Endothelial cell of umbilical vein (primary cell): ENCODE measurements around the gene UGT1A7. TPM values are rescaled to one million over a fixed set of nuclear protein-coding genes. Genes with fewer than 3 reads are reported as not detected.

Experiments
- BruUV-seq: library from RNA; stranded (reverse); fragments of 400-500 nt; replicated peaks from 2 replicates; lab custom pipeline; 2021; lab: Mats Ljungman, UMichigan
- CTCF ChIA-PET: fragments of 300-600, 350-600 bp; sonication (Branson Sonifier 250); formaldehyde crosslinking; loops from one replicate; lab custom pipeline; 2021; ENCODE audit warnings: antibody characterized with exemption, inconsistent platforms; lab: Charles Lee
- POLR2A ChIA-PET: fragments of 300-600, 350-600 bp; sonication (Branson Sonifier 250); formaldehyde crosslinking; loops from one replicate; lab custom pipeline; 2021; ENCODE audit warnings: antibody characterized with exemption, inconsistent platforms; lab: Charles Lee
- DNase-seq: peaks from one replicate; pipeline ENCODE4 v3.0.0-alpha.2; 2011; ENCODE audit warnings: low read depth, low spot score
- FAIRE-seq: peaks from 2 replicates; lab custom pipeline; 2011; peaks lifted over from hg19 to GRCh38; lab: Jason Lieb, UNC
- H2AFZ ChIP-seq: 2 replicates; pipeline ENCODE4 v1.6.0; 2012; ENCODE audit warnings: low read depth, low read length, control low read depth, inconsistent platforms
- H3K27ac ChIP-seq: 2 replicates; pipeline ENCODE4 v1.5.1; 2011; ENCODE audit warnings: low read depth, mild to moderate bottlenecking, control low read depth, low read length, moderate library complexity; ENCODE audit not compliant: insufficient read depth
- H3K27me3 ChIP-seq, 2 experiments: 2 replicates each; pipeline versions ENCODE4 v1.6.0 to v1.6.1; 2011; ENCODE audit warnings: low read length in 2 of 2, mixed read lengths in 1 of 2; ENCODE audit not compliant: control insufficient read depth in 2 of 2, insufficient read depth in 2 of 2
- H3K36me3 ChIP-seq, 2 experiments: 2 replicates in 1 of 2; 3 replicates in 1 of 2; pipeline ENCODE4 v1.5.1; 2011; ENCODE audit warnings: low read length in 2 of 2, mild to moderate bottlenecking in 1 of 2, moderate library complexity in 1 of 2; ENCODE audit not compliant: control insufficient read depth in 2 of 2, insufficient read depth in 2 of 2; ENCODE audit errors: extremely low read depth in 1 of 2
- H3K4me1 ChIP-seq: 3 replicates; pipeline ENCODE4 v1.5.1; 2011; ENCODE audit warnings: mild to moderate bottlenecking, low read length; ENCODE audit not compliant: control insufficient read depth, insufficient read depth; ENCODE audit errors: extremely low read depth
- H3K4me2 ChIP-seq: 2 replicates; pipeline ENCODE4 v1.6.1; 2011; ENCODE audit warnings: low read length, control low read depth, mixed read lengths; ENCODE audit not compliant: insufficient read depth
- H3K4me3 ChIP-seq, 3 experiments: fragments of 200-600 bp in 1 of 3; sonication (generic), shearing (Covaris generic) in 1 of 3; replicated peaks in 1 of 3; 2 replicates each; pipeline ENCODE4 v1.5.1; 2011 to 2016; ENCODE audit warnings: control low read depth in 3 of 3, low read length in 3 of 3, mild to moderate bottlenecking in 2 of 3, inconsistent platforms in 1 of 3, low read depth in 1 of 3, moderate library complexity in 1 of 3; ENCODE audit not compliant: insufficient read depth in 1 of 3
- H3K79me2 ChIP-seq: 2 replicates; pipeline ENCODE4 v1.6.0; 2012; ENCODE audit warnings: low read length, inconsistent platforms; ENCODE audit not compliant: control insufficient read depth, insufficient read depth
- H3K9ac ChIP-seq: replicated peaks from 2 replicates; pipeline ENCODE3; 2011; ENCODE audit warnings: low read length, control low read depth; ENCODE audit not compliant: insufficient read depth; ENCODE audit errors: extremely low read depth
- H3K9me1 ChIP-seq: replicated peaks from 3 replicates; pipeline ENCODE4 v1.6.0; 2011; ENCODE audit warnings: mild to moderate bottlenecking, low read length; ENCODE audit not compliant: control insufficient read depth, insufficient read depth; ENCODE audit errors: extremely low read depth
- H3K9me3 ChIP-seq: replicated peaks from 2 replicates; pipeline ENCODE4 v1.5.1; 2012; ENCODE audit warnings: low read length, inconsistent platforms; ENCODE audit not compliant: control insufficient read depth, insufficient read depth
- H4K20me1 ChIP-seq: replicated peaks from 2 replicates; pipeline ENCODE3; 2011; ENCODE audit warnings: mild to moderate bottlenecking, low read length; ENCODE audit not compliant: control insufficient read depth, insufficient read depth; ENCODE audit errors: extremely low read depth
- EZH2 ChIP-seq: IDR thresholded peaks from 2 replicates; pipeline ENCODE4 v1.6.1; 2012; ENCODE audit warnings: borderline replicate concordance, low read depth, mild to moderate bottlenecking, moderate library complexity, low read length, inconsistent platforms; ENCODE audit not compliant: severe bottlenecking
- FOS ChIP-seq: IDR thresholded peaks from 2 replicates; pipeline ENCODE4 v1.6.1; 2011; ENCODE audit warnings: mild to moderate bottlenecking, low read length, moderate library complexity, borderline replicate concordance; ENCODE audit not compliant: insufficient read depth
- GATA2 ChIP-seq: IDR thresholded peaks from 2 replicates; pipeline ENCODE4 v1.7.0; 2011; ENCODE audit warnings: low read depth, mild to moderate bottlenecking, moderate library complexity, mixed read lengths, low read length; ENCODE audit not compliant: insufficient read length, insufficient read depth
- JUN ChIP-seq: IDR thresholded peaks from 2 replicates; pipeline ENCODE4 v1.6.1; 2011; ENCODE audit warnings: borderline replicate concordance, low read depth; ENCODE audit not compliant: insufficient read length, insufficient read depth
- MYC ChIP-seq: IDR thresholded peaks from one replicate; pipeline ENCODE4 v1.6.1; 2011; ENCODE audit warnings: mild to moderate bottlenecking, low read depth, low read length
- POLR2A ChIP-seq: IDR thresholded peaks from 2 replicates; pipeline ENCODE4 v1.6.1; 2012; ENCODE audit warnings: low read depth, mild to moderate bottlenecking, control low read depth, low read length
- POLR2AphosphoS5 ChIP-seq: IDR thresholded peaks from 2 replicates; pipeline ENCODE4 v1.6.1; 2012; ENCODE audit warnings: low read depth, mild to moderate bottlenecking, control low read depth, low read length, moderate library complexity; ENCODE audit not compliant: insufficient read depth
- dilution Hi-C: fragments of 300-500 bp; cut with MboI; formaldehyde crosslinking; loops from one replicate; pipeline ENCODE4 v1.15.0; 2019; ENCODE audit warnings: low sequenced_read_pairs; ENCODE audit not compliant: extremely low pct_ligation_motif_present
- intact Hi-C: fragments of 100-400 bp; cut with micrococcal nuclease; formaldehyde crosslinking; loops from one replicate; pipeline ENCODE4 v1.10.0; 2022
- polyA plus RNA-seq, 4 experiments: library from polyadenylated mRNA; depleted of rRNA in 3 of 4; stranded (reverse) in 3 of 4; unstranded in 1 of 4; fragments of >200 nt; gene quantifications; 2 replicates each; pipeline versions ENCODE4 v1.2.1 to v1.2.3, GENCODE V29; 2011 to 2012; ENCODE audit warnings: missing spikeins in 1 of 4
- total RNA-seq: library from RNA; stranded (reverse); gene quantifications from 2 replicates; pipeline ENCODE4 v1.2.3, GENCODE V29; 2021
- TF ChIP-seq, protein P1 (sequence below): IDR thresholded peaks from 2 replicates; pipeline ENCODE4 v1.6.1; 2011; ENCODE audit not compliant: insufficient read depth, insufficient read length
- TF ChIP-seq, protein P2 (sequence below), 2 donors: IDR thresholded peaks; 1 replicate in 1 of 2; 2 replicates in 1 of 2; pipeline ENCODE4 v1.5.1; 2011; ENCODE audit warnings: low read length in 2 of 2, mild to moderate bottlenecking in 2 of 2, moderate library complexity in 2 of 2, control low read depth in 1 of 2, inconsistent platforms in 1 of 2, low read depth in 1 of 2; ENCODE audit not compliant: insufficient read depth in 1 of 2; ENCODE audit errors: extremely low read depth in 1 of 2

The UGT1A7 gene
- total and polyA plus RNA-seq, 2 donors (not counting 3 experiments of a cell fraction or from before 2014, with no cell fraction given), result not detected

DNA sequence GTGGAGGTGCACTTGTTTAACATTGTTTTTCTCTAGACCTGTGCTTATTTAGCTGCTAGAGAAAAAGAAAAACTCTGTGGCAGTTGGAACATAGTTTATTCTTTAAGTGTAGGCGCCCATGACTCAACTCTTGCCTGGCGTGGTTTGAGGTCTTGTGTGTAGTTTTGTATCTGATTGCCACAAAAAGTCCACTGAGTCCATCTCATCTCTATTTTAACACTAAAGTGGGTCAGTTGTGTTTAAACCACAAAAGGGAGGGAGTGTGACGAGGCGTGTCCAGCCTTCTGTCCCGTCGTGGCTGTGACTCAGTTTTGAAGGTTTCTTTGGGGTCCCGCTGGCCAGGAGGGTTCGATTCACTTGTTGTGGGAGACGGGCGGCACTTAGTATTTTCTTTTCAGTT lies 25.3 kb upstream of the UGT1A7 start:
- no peak overlapping the region for H3K4me2 ChIP-seq
- CTCF ChIA-PET, result no interaction called here
- no TSS peak for BruUV-seq

More for the DNA sequence above, 25.3 kb upstream of the UGT1A7 start:
- no peaks in the 10 kb centered on the region for H3K36me3 ChIP-seq
- H2AFZ ChIP-seq, result no peak overlapping the region
- DNase-seq, result no peak
- intact Hi-C loops, result no loop called here
- no peak overlapping the region for H3K9ac ChIP-seq
- H3K4me3 ChIP-seq, result no peak overlapping the region
- dilution Hi-C loops, result no loop called here
- no peaks in the 10 kb centered on the region for H4K20me1 ChIP-seq
- H3K9me3 ChIP-seq, result no peaks in the 10 kb centered on the region
- H3K79me2 ChIP-seq, result no peaks in the 10 kb centered on the region
- H3K9me1 ChIP-seq, result no peaks in the 10 kb centered on the region
- FAIRE-seq, result no peak
- TF ChIP-seq GATA2, result no peak
- no peak for TF ChIP-seq JUN
- TF ChIP-seq, protein P1, sequence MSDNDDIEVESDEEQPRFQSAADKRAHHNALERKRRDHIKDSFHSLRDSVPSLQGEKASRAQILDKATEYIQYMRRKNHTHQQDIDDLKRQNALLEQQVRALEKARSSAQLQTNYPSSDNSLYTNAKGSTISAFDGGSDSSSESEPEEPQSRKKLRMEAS, result no peak
- TF ChIP-seq POLR2AphosphoS5, result no peak
- no peak for TF ChIP-seq EZH2
- TF ChIP-seq POLR2A, result no peak
- no peak for TF ChIP-seq FOS
- TF ChIP-seq, protein P2, sequence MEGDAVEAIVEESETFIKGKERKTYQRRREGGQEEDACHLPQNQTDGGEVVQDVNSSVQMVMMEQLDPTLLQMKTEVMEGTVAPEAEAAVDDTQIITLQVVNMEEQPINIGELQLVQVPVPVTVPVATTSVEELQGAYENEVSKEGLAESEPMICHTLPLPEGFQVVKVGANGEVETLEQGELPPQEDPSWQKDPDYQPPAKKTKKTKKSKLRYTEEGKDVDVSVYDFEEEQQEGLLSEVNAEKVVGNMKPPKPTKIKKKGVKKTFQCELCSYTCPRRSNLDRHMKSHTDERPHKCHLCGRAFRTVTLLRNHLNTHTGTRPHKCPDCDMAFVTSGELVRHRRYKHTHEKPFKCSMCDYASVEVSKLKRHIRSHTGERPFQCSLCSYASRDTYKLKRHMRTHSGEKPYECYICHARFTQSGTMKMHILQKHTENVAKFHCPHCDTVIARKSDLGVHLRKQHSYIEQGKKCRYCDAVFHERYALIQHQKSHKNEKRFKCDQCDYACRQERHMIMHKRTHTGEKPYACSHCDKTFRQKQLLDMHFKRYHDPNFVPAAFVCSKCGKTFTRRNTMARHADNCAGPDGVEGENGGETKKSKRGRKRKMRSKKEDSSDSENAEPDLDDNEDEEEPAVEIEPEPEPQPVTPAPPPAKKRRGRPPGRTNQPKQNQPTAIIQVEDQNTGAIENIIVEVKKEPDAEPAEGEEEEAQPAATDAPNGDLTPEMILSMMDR (IDR thresholded peaks at IDR 0.05; ENCODE audit: extremely low read depth in 1 of 2, insufficient read depth in 1 of 2, low read depth in 1 of 2, low read length in 2 of 2), result no peak
- no peak for TF ChIP-seq MYC
- H3K4me1 ChIP-seq, result no peaks in the 10 kb centered on the region
- no peak overlapping the region for H3K27ac ChIP-seq
- POLR2A ChIA-PET, result no interaction called here
- H3K27me3 ChIP-seq, result peaks cover 0 to 3% of the 10 kb centered on the region in 2 experiments
